Pancreas (tissue), 10 donors: Measurements from ENCODE around the gene SCPEP1. TPM values are rescaled to one million over a fixed set of nuclear protein-coding genes. Genes with fewer than 3 reads are reported as not detected.

Experiments
- ATAC-seq, 4 donors: fragments of 200-7000 bp; cut with Tn5 transposase; one replicate each; pipeline versions ENCODE4 v1.8.0 to v1.9.1; 2020; ENCODE audit warnings: mild to moderate bottlenecking in 4 of 4, moderate library complexity in 4 of 4
- DNase-seq, 6 donors: peaks; one replicate each; pipeline ENCODE4 v3.0.0-alpha.2; 2020
- FAIRE-seq: peaks from 2 replicates; lab custom pipeline; 2012; peaks lifted over from hg19 to GRCh38; lab: Jason Lieb, UNC
- H3K27ac ChIP-seq, 4 donors: fragments of 200-600 bp; sonication (generic); 1 replicate in 3 of 4; 2 replicates in 1 of 4; pipeline versions ENCODE4 v1.5.0 to v1.8.0; 2020
- H3K27me3 ChIP-seq, 4 donors: fragments of 200-600 bp; one replicate each; pipeline ENCODE4 v1.8.0; 2021
- H3K36me3 ChIP-seq, 3 donors: fragments of 200-600 bp; sonication (generic) in 1 of 3; one replicate each; pipeline versions ENCODE4 v1.5.0 to v1.8.0; 2020 to 2021
- H3K4me1 ChIP-seq, 3 donors: fragments of 200-600 bp; one replicate each; pipeline ENCODE4 v1.8.0; 2021
- H3K4me3 ChIP-seq, 4 donors: fragments of 200-600 bp; sonication (generic) in 2 of 4; one replicate each; pipeline versions ENCODE4 v1.5.0 to v1.8.0; 2020 to 2021
- H3K9me3 ChIP-seq, 4 donors: fragments of 200-600 bp; one replicate each; pipeline ENCODE4 v1.8.0; 2021
- WGBS, 2 donors: extraction: QIAGEN DNeasy Blood & Tissue Kit; methylation state at CpG; one replicate each; pipeline ENCODE4 v1.1.7; 2013; 5-methylcytosine and 5-hydroxymethylcytosine counted together
- intact Hi-C, 3 donors: fragments of 100-400 bp; cut with DNase I; formaldehyde crosslinking; loops; one replicate each; pipeline versions ENCODE4 v1.11.1 to v1.14.2; 2022
- polyA plus RNA-seq, 2 donors: library from polyadenylated mRNA; stranded (reverse); fragments of 200-250 nt; gene quantifications; one replicate each; pipeline ENCODE4 v1.2.3, GENCODE V29; 2013
- total RNA-seq, 6 donors: library from RNA; stranded (reverse); fragmentation: NEBNext Ultra II Directional in 4 of 6; extraction: Animal tissue kit (Norgen Biotek cat#: 25700) in 4 of 6; gene quantifications; one replicate each; pipeline versions ENCODE4 v1.2.1 to v1.2.4, GENCODE V29; 2021 to 2023
- TF ChIP-seq, protein P1 (sequence below), 4 donors: fragments of 200-600 bp; sonication (generic) in 3 of 4; IDR thresholded peaks; one replicate each; pipeline versions ENCODE4 v1.5.0 to v1.8.0; 2021; ENCODE audit warnings: antibody characterized with exemption in 4 of 4
- donor health status: healthy with polysubstance abuse.
- donor health status: DM: no; HTN: no; CAD: no; lungs with moderate emphysema.
- donor health status: DM: no; HTN: no; CAD: no.
- donor health status: control.
- donor health status: control.
- donor health status: Bipolar disorder and iron deficiency.
- donor health status: DM: yes; HTN: yes; CAD: no.
- donor health status: DM: no; HTN: no; CAD: no.
- donor health status: DM: no; HTN: no; CAD: no.
- donor health status: DM: yes; HTN: yes; CAD: no.

The SCPEP1 gene
- total and polyA plus RNA-seq, 8 donors, result 6.6 to 37.2 (median 16.3) TPM

DNA sequence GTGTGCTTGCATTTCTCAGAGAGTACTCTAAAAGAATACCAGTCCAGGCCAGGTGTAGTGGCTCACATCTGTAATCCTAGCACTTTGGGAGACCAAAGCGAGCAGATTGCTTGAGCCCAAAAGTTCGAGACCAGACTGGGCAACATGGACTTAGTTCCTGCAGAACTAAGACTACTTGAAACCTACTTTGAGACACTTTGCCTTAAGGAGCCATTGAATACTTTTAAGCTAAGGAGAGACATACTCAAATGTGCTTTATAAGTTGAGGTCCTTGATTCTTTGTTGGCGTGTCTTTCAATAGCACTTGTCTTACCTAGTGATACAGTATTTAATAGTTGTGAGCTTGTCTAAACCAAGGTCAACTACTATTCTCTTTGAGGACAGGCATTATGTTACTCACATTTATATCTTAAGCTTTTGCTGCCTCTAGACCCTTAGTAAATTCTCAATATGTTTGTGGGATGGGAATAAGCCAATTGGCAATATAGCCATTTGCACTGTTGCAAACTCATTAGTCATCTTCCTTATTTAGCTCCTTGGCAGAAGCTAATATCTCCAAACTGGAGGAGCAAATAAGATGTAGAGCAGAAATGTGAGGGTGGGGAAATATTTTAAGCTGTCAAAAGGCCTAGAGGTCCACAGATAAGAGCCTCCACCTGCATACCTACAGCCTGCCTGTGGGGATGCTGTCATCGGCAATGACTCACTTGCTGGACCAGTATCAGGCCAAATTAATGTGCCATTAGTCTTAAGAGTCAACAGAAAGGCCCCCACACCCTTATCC is 16.3 kb downstream of the SCPEP1 start:
- ATAC-seq (peak in 1 of 4 donors; percentile 44), FAIRE-seq (no peak), DNase-seq (no peak)
- Histone ChIP-seq H3K4me3 (no peak overlapping the region), H3K9me3 (no peaks in the 10 kb centered on the region), H3K36me3 (no peaks in the 10 kb centered on the region), H3K4me1 (no peaks in the 10 kb centered on the region), H3K27me3 (no peaks in the 10 kb centered on the region), H3K27ac (no peak overlapping the region)
- TF ChIP-seq, protein P1, sequence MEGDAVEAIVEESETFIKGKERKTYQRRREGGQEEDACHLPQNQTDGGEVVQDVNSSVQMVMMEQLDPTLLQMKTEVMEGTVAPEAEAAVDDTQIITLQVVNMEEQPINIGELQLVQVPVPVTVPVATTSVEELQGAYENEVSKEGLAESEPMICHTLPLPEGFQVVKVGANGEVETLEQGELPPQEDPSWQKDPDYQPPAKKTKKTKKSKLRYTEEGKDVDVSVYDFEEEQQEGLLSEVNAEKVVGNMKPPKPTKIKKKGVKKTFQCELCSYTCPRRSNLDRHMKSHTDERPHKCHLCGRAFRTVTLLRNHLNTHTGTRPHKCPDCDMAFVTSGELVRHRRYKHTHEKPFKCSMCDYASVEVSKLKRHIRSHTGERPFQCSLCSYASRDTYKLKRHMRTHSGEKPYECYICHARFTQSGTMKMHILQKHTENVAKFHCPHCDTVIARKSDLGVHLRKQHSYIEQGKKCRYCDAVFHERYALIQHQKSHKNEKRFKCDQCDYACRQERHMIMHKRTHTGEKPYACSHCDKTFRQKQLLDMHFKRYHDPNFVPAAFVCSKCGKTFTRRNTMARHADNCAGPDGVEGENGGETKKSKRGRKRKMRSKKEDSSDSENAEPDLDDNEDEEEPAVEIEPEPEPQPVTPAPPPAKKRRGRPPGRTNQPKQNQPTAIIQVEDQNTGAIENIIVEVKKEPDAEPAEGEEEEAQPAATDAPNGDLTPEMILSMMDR (IDR thresholded peaks at IDR 0.05), result no peak
- intact Hi-C loops, result no loop called here
- 89 to 95% methylated on average over 4 of the region's 4 CpGs for WGBS, 2 donors

- DNase-seq, result no peak
Measured at GRCh38 chr17:56995766-56996165, 17.8 kb downstream of the SCPEP1 start.

GRCh38 chr17:56997313-56997712 is 19.4 kb downstream of the SCPEP1 start:
- Histone ChIP-seq H3K4me3 (no peak overlapping the region), H3K36me3 (no peaks in the 10 kb centered on the region), H3K27ac (no peak overlapping the region), H3K27me3 (no peaks in the 10 kb centered on the region), H3K9me3 (no peaks in the 10 kb centered on the region), H3K4me1 (no peaks in the 10 kb centered on the region)
- ATAC-seq, result no peak
- FAIRE-seq, result no peak
- no peak for DNase-seq
- intact Hi-C loops, result no loop called here
- WGBS, 2 donors, result 87 to 95% methylated on average over 2 of the region's 2 CpGs
- TF ChIP-seq, protein P1 (IDR thresholded peaks at IDR 0.05), result no peak

More at GRCh38 chr17:56995766-56996165, 17.8 kb downstream of the SCPEP1 start:
- no peaks in the 10 kb centered on the region for H3K4me1 ChIP-seq
- FAIRE-seq (no peak), ATAC-seq (no peak)
- no peaks in the 10 kb centered on the region for H3K27me3 ChIP-seq
- no peak overlapping the region for H3K27ac ChIP-seq
- 91 to 95% methylated on average over 1 of the region's 1 CpG for WGBS, 2 donors
- no peaks in the 10 kb centered on the region for H3K9me3 ChIP-seq
- H3K36me3 ChIP-seq, result no peaks in the 10 kb centered on the region
- TF ChIP-seq, protein P1 (IDR thresholded peaks at IDR 0.05), result no peak
- H3K4me3 ChIP-seq, result no peak overlapping the region
- intact Hi-C loops, result no loop called here

DNA sequence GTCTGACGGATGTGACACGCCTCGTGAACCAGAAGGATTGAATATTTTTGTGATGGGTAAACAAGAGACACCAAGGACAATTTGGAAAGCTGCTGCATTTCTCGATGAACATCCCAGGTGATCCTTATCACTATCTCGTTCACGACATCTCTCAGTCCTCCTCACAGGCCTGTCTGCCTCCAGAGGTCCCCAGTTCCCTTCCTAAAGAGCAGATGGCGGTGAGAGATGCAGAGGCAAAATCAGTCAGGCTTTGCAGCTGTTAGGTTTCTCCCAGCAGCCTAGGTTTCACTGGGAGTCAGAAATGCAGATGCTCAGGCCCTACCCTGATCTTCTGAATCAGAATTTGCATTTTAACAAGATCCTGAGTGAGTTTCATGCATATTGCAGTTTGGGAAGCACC is 23.6 kb downstream of the SCPEP1 start:
- TF ChIP-seq, protein P1 (IDR thresholded peaks at IDR 0.05), result no peak
- no peak overlapping the region for H3K4me3 ChIP-seq
- intact Hi-C loops, result no loop called here
- ATAC-seq, result no peak
- no peaks in the 10 kb centered on the region for H3K27me3 ChIP-seq
- no peak for DNase-seq
- no peak for FAIRE-seq
- H3K4me1 ChIP-seq, result no peaks in the 10 kb centered on the region
- no peak overlapping the region for H3K27ac ChIP-seq
- no peaks in the 10 kb centered on the region for H3K36me3 ChIP-seq
- 85 to 88% methylated on average over 7 of the region's 7 CpGs for WGBS, 2 donors
- no peaks in the 10 kb centered on the region for H3K9me3 ChIP-seq

DNA sequence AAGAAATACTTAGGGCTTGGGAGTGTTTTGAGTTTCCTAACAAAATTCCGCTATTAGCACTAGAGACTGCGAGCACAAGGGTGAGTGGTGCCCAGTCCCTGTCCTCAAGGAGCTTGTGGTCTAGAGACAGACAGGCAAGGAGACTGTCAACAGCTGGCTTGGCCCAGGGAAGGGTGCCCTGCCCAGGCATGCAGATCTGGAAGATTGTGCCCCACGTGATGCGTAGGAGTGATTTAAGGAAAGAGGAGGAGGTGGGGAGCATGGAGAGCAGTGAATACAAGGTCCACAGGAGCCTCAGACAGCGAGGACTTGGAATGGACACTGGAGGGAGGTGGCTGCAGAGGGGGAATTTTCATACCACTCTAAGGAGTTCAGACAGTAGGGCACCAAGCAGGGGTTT is 25.0 kb downstream of the SCPEP1 start:
- WGBS, 2 donors, result 90 to 92% methylated on average over 5 of the region's 5 CpGs
- no peak overlapping the region for H3K4me3 ChIP-seq
- H3K4me1 ChIP-seq, result no peaks in the 10 kb centered on the region
- H3K9me3 ChIP-seq, result no peaks in the 10 kb centered on the region
- no peaks in the 10 kb centered on the region for H3K36me3 ChIP-seq
- no peak for ATAC-seq
- no peak for FAIRE-seq
- H3K27me3 ChIP-seq, result no peaks in the 10 kb centered on the region
- no peak for DNase-seq
- TF ChIP-seq, protein P1 (IDR thresholded peaks at IDR 0.05), result no peak
- no peak overlapping the region for H3K27ac ChIP-seq
- intact Hi-C loops, result no loop called here
